Limb (tissue), 2 donors: ENCODE results near the gene CELF2.
"Not testable (repeated sequence)": the region's sequence is repeated elsewhere in the genome, so short reads cannot be mapped to it uniquely, and the experiment has no call there.

ENCODE experiments used
- DNase-seq, 2 donors: peaks; one replicate each; pipeline ENCODE4 v3.0.0-alpha.2; 2016; ENCODE audit errors: extremely low spot score in 2 of 2

CELF2 gene

DNA sequence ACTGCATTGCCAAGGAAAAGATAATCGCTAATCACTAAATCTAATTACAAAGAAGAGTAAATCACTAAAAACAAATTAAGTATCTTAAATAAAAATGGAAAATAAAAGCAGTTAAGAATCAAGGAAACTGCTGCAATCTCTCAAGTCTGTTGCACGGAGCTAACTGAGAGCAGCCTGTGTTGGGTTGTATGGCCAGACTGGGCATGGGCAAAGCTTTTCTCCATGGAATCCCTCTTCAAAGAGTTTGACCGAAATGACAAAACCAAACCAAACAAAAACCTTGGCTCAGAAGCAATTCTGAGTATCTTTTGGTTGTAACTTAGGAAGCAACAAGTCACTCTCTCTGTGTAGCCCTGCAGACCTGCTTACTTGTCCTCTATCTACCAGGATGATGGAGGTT is 78.8 kb downstream of the CELF2 start:
- no peak for DNase-seq

DNA sequence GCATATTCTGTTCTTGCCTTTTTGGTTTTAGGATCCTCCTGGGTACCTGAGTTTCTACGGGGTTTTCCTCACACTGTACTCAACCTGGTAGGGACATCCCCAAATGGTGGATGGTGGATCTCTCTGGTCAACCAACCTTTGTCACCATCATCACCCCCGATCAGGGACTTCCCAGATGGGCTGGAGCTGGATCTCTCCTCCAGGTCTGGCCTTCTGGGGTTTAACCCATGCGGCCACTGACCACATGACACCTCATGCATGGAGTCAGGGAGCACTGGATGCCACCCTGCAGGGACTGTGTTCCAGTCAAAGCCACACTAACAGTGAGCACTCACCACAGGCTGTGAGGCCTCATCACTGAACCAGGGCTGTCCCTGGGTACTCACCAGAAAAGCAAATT is 80.0 kb downstream of the CELF2 start:
- no peak for DNase-seq

DNA sequence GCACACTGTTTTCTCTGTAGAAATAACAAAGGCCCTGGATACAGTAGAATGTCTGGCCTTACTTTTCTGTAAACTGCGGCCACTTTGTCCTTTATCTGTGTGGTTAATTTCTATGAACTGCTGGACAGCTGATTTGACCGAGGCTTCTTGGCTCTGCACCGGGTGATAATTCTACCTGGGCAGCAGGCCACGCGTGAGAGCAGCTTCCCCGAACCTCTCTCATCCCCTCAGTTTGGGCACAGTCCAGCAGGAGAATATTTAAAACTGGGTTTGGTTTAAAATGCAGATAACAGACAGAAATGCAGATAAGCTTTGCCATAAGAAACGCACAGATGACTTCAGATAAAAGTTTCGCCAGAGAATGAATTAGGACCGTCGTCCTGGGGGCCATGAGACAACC is 81.0 kb downstream of the CELF2 start:
- DNase-seq, result no peak

DNA sequence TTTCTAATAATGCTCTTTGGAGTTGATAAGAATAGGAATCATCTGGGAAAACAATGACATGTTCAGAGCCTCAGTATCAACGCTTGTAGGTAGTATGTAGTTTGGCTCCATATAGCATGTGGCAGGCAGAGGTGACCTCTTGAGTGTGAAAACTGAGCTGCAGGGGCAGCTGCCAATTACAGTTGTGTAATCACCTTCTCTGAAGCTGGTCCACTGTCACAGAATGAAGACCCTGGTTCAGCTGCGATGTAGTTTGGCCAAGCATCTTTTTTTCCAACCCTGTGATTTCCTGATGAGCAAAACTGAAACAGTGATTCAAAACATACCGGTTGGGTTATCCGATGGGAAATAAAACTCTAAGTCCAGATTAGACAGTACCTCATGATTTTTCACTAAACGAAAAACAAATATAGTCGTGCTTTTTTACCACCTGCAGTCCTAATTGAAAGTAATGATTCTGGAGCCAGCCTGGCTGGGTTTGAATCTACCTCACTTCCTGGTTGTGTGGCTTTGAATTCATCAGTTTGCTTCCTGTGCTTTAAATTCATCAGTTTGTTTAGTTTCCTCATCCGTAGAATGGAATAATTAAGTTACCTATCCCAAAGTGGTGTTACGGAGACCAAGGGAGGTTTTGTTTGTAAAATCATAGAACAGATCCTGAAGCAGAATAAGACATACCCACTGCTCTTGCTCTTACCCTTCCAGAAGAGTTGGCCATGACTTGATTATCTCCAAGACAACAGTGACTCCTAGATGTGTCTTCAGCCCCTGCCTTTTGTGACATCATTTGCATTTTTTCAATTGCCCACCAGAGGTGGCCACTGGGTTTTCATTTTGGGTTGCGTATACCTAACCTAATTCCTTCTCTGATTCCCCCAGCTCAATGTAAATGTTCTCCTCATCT is 87.4 kb downstream of the CELF2 start:
- no peak for DNase-seq

DNA sequence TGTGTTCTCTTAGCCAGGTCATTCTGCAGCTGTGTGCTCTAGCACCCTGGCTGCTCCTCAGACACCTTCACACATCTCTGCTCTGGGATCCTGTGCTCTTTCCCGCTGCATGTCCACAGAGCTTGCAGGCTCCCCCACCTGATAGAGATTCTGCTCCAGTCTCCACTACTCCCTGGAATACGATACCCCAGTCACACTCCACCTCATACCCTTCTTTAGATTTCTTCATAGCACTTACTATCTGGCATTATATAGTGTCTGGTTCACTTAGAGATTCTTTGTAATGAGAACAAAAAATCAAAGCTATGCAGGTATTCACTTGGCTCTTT is 88.0 kb downstream of the CELF2 start:
- DNase-seq, result no peak

DNA sequence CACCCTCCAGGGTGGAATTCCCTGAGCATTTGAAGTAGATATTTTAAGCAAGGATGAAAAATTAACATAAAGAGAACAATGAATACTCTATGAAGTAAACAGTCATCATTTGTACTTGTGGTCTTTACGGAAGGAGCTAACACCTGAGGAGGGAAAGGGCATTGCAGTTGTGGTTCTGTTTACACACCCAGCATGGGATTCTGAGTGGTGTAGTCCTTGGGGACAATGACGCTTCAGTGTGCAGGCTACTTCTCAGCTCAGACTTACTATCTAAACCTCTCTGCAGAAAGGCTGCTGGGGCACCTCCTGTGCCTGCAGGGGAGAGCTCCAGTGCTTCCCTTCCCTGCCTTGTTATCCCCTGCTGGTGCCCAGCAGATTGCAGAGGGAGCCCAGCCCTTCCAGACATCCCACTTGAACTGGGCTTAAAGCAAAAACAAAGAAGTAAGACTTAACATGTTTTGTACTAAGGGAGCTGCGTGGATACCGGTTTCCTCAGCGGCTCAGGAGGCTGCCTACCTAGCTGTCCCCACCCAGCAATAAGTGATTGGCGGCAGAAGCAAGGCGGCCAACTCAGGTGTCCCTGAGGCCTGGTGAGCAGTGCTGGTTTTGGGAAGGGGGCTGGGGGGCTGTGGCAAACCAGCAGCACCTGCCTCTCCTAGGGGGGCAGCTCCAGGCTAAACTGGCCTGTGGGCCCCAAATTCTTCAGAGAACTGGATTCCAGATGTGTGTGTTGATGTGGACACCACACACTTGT is 89.1 kb downstream of the CELF2 start:
- DNase-seq, result no peak

DNA sequence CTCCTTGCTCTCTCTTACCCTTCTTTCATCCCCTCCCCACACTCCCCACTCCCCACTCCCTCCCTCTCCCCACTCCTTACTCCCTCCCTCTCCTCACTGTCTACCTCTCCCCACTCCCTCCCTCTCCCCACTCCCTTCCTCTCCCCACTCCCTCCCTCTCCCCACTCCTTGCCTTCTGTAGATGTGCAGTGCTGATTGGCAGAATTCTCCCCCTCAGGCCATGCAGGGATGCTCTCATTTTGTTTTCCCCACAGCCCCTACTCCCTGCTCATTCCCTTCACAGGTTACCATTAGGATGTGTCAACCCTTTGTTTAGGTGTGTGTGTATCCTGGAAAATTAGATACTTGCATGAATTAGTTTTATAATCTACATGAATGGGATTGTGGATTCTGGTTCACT is 90.3 kb downstream of the CELF2 start:
- DNase-seq, result no peak

DNA sequence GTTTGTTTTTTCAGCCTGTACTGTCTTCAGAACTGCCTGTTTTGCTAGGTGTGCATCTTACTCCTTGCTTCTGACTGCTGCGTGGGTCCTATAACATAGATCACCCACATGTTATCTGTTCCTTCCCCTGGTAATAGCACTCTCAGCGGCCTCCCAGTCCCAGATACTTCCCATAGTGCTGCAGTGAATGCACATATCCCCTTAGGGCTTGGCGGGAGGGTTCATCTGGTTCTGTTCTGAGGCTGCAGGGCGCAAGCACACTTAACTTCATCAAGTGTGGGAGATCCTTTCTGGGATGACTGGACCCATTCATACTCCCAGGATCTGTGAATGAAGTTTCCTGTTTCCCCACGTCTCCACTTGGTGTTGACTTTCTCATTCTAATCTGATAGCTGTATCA is 90.7 kb downstream of the CELF2 start:
- DNase-seq, result no peak

DNA sequence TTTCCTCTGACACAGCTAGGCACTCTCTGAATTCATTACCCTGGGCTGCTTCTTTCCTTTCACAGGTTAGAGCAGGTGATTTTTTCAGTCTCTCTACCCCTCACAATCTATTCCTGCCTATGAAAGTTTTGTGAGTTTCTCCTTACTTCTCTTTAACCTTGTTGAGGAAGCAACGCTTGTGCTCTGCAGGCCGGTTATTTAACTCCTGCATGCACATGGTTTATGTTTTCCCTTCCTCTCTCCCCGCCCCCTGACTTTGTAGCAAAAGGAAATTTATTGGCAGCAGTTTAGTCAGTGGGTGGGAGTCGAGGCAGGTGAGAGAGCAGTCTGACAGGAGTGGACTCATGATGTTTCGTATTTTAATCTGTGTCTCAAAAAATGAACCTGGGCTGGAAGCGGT is 91.9 kb downstream of the CELF2 start:
- no peak for DNase-seq

DNA sequence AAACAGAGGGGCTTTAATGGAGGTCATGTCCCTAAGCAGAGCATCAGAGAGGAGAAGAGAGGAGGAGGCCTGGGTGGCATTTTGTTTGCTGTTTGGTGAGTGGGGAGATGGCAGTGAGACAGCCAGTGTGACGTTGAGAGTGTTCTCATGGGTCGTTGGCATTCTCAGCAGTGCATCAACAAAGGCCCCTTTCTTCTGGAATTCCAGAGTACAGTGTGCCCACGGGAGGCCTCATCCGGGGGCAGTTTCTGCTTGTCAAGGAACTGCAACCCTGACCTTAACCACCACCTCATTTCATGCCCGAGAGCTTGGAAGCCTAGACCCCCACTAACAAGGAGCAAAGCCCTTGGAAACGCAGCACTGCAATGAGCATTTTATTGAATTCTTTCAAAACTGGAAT is 92.9 kb downstream of the CELF2 start:
- DNase-seq, result peak in 1 of 2 donors; percentile 56

DNA sequence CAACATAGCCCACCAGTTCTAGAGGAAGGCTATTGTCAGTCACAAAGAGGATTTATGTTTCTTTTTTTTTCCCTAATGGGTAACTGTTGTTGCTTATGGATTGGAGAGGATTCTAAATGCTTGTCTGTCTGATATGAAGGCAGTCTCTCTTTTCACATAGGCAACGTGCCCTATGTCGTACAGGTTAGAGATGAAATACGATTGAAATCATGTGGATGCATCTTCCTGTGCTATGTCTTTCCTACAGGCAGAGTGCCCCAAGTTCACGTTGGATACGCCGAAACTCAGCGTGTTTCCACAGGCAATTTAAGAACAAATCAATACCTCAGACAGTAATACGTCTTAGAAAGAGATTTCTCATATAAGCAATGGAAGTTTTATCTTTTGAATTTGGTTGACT is 93.8 kb downstream of the CELF2 start:
- no peak for DNase-seq

DNA sequence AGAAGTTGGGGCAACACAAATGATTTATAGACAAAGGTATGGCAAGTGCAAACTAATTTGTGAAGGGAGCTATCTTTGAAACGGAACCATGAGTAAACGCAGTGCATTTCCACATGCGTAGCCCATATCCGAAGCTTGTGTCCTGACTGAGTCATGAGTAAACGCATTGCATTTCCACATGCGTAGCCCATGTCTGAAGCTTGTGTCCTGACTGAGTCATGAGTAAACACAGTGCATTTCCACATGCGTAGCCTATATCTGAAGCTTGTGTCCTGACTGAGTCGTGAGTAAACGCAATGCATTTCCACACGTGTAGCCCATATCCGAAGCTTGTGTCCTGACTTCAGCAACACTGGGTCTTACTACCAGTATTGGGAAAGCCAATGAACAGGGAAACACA is 95.0 kb downstream of the CELF2 start:
- no peak for DNase-seq

DNA sequence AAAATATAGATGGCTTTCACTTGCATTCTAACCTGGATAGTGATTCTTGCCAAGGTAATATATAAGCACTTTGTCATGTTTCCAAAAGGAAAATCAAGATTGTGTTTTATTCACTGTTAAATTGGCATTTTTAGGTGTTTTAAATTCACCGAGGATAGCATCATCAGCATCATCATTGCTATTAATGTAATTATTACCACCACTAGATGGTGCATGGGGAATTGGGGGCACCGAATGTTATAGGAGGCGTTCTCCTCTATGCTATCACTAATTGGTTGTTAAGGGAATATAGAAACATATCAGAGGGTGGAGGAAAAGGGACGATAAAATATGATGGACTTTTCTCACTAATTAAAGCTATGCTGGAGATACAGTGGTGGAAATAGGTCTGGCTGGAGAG is 95.5 kb downstream of the CELF2 start:
- DNase-seq, result no peak

DNA sequence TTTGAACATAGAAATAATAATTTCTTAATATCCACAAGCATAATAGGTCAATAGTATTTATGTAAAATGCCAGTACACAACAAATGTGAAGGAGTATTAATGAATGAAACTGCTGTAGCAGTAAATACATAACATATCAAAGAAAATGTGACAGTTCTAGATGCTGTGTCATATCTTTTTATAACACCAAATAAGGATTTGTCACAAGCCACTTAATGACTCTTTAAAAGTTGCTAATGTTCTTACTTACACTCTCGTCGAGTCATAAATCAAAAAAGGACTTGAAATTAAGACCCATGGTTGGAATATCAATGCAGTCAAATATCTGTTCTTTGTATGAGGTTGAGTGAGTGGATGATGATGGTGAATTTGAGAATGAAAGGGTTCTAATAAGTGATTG is 96.6 kb downstream of the CELF2 start:
- DNase-seq, result no peak

DNA sequence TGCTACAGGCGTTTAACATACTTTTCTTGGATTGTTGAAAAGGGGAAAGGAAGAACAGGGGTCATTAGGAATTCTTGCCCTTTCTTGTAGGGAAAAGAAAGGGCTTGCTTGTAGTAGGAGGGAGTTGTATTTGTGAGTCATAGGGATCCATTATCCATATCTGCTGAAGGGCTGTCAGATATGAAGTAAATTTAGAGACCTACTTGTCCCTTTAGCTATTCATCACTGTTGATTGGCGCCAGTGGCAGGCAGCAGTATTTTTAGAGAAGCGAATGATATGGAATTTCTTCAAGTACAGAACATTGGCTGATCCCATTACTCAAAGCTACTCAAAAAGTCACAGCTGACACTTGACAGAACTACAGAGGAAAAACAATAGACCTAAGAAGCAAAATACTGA is 97.7 kb downstream of the CELF2 start:
- DNase-seq, result no peak

DNA sequence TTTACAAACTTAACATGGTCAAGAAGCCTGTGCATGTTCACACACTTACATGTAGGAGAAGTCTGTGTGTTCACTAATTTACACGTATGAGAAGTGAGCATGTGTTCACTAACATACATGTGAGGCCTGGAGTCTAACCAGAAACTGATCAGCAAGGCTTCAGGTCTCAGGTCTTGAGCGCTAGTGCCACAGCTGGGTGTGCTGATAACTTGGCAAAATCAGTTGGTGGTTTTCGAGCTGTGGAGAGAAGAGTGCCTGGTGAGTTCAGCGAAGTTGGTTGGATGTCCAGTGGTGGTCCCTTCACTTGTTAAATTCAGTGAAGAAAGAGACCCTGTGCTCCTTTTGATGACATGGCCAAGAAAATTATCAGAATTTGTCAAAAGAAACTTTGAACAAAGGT is 98.7 kb downstream of the CELF2 start:
- no peak for DNase-seq

DNA sequence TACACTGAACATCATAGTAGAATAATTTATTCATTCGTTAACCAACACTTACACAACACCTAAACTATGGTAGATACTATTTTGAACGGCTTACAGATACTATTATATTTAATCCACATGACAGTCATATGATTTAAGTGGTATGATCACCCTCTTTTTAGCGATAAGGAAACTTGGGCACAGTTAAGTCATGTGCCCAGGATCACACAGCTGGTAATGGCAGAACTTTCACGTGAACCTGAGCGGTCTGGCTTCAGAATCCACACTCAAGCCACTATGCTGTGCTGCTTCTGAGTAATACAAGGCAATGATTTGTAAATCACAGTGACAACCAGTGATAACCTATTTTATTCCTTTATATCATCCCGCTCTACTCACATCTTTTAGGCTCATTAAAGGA is 99.1 kb downstream of the CELF2 start:
- no peak for DNase-seq

DNA sequence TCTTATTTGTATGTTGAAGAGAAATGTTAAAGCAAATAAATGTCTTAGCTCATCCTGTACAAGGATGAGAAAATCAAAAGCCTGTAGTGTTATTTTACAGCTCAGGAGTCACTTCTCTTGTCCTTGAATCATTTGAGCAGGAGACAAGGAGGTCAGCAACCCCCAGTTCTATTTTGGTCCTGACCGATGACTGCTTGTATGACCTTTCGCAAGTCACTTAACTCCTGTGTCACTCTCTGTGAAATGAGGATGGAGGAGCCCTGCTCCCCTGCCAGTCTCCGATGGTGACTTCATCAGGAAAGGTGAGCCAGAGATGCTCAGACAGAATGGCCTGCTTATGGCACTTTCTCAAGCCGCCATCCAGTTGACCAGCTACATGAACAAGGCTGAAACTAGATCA is 101.0 kb downstream of the CELF2 start:
- no peak for DNase-seq

DNA sequence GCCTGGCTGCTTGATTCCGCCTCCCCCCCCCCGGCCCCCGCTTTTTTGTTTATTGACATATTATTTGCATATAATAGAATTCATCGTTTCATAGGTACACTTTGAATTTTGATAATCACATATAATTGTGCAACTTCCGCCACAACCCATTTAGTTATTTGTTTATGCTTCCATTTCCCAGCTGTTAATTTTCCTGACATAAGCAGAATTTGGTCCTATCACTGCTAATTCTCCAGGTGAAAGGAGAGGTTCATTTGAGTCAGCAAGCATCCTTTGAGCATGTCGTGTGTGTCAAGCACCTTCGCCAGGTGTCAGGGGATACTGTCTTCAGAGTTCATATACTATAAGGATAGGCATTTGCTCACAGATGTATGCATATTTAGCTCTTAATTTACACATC is 102.2 kb downstream of the CELF2 start:
- no peak for DNase-seq

DNA sequence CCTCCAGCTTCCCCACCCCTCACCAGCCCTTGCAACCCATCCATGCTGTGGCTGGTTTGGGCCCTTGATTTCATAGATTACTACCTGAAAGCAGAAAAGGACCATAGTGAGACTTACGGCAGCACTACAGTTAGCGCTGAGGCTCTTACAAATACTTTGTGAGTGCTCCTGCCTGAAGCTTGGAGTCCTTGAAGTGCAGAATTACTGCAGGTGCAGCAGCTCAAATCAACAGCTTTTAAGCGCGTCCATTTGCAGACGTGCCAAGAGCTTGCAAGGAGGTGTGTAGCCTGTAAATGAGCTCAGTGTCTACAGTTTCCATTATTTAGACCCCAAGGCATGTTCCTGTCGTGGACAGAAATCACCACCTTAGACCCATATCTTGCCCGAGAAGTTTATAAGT is 103.0 kb downstream of the CELF2 start:
- DNase-seq, result no peak

DNA sequence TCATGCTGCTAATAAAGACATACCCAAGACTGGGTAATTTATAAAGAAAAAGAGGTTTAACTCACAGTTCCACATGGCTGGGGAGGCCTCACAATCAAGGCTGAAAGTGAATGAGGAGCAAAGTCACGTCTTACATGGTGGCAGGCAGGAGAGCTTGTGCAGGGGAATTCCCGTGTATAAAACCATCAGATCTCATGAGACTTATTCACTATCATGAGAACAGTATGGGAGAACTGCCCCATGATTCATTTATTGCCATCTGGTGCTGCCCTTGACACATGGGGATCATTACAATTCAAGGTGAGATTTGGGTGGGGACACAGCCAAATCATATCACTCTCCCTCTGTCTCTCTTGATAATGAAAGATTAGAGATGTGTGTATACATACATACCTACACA is 106.2 kb downstream of the CELF2 start:
- not testable (repeated sequence) for DNase-seq

DNA sequence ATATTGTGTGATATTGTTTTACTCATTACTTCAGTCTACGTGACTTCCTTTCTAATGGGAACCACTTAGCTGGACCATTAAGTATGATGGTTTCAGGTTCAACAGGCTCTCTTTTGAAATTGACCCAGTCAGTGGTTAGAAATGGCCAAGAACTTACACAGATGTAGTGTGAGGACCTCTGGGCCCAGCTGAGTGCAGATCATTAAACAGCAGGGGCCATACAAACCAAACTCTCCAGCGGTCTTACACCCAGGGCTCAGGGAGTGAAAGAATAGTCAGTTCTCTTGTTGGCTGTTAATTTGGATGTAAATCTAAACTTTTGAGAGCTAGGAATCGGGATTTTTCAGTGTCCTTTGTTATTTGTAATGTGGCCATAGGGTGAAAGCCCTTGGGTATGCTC is 107.3 kb downstream of the CELF2 start:
- DNase-seq, result no peak

DNA sequence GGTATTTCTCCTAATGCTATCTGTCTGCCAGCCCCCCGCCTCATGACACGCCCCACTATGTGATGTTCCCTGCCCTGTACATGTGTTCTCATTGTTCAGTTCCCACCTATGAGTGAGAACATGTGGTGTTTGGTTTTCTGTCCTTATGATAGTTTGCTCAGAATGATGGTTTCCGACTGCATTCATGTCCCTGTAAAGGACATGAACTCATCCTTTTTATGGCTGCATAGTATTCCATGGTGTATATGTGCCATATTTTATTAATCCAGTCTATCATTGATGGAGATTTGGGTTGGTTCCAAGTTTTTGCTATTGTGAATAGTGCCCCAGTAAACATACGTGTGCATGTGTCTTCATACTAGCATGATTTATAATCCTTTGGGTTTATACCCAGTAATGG is 109.3 kb downstream of the CELF2 start:
- DNase-seq, result not testable (repeated sequence)
